Colonic mucosa (tissue), 4 donors: ENCODE measurements around the gene IFIT1. TPM values are rescaled to one million over a fixed set of nuclear protein-coding genes. Genes with fewer than 3 reads are reported as not detected.
"Not testable (repeated sequence)": the region's sequence is repeated elsewhere in the genome, so short reads cannot be mapped to it uniquely, and the experiment has no call there.

ENCODE experiments used
- DNase-seq: peaks from one replicate; pipeline ENCODE4 v3.0.0-alpha.2; 2020
- H3K27ac ChIP-seq: fragments of 200-600 bp; one replicate; pipeline ENCODE4 v1.8.0; 2021
- H3K27me3 ChIP-seq: fragments of 200-600 bp; one replicate; pipeline ENCODE4 v1.8.0; 2021
- H3K36me3 ChIP-seq: fragments of 200-600 bp; one replicate; pipeline ENCODE4 v1.8.0; 2021
- H3K4me1 ChIP-seq: fragments of 200-600 bp; one replicate; pipeline ENCODE4 v1.8.0; 2021; ENCODE audit warnings: mild to moderate bottlenecking
- H3K4me3 ChIP-seq: fragments of 200-600 bp; one replicate; pipeline ENCODE4 v1.8.0; 2021
- H3K9ac ChIP-seq, 2 donors: one replicate each; pipeline ENCODE4 v1.7.0; 2013; ENCODE audit warnings: control low read depth in 2 of 2, low read depth in 2 of 2, low read length in 2 of 2
- H3K9me3 ChIP-seq: fragments of 200-600 bp; one replicate; pipeline ENCODE4 v1.8.0; 2021
- CTCF ChIP-seq: fragments of 200-600 bp; IDR thresholded peaks from one replicate; pipeline ENCODE4 v1.8.0; 2022; ENCODE audit warnings: antibody characterized with exemption, mild to moderate bottlenecking
- intact Hi-C: fragments of 100-400 bp; cut with DNase I; formaldehyde crosslinking; loops from one replicate; pipeline ENCODE4 v1.14.1; 2022
- total RNA-seq, 2 donors: library from RNA; stranded (reverse); fragmentation: NEBNext Ultra II Directional in 1 of 2; extraction: Animal tissue kit (Norgen Biotek cat#: 25700) in 1 of 2; gene quantifications; one replicate each; pipeline ENCODE4 v1.2.1, GENCODE V29; 2021
- donor health status: healthy.
- donor health status: DM: no; HTN: no; CAD: no.
- donor health status: DM: no; HTN: no; CAD: no.

Gene IFIT1
- total RNA-seq, 2 donors from 2014 or later = 1.9 to 5.4 TPM

- intact Hi-C loops = no loop called here
- no peaks in the 10 kb centered on the region for H3K9me3 ChIP-seq
- no peaks in the 10 kb centered on the region for H3K27me3 ChIP-seq
- H3K27ac ChIP-seq = no peak overlapping the region
- peak; percentile 11 for DNase-seq
- no peak overlapping the region for H3K4me3 ChIP-seq
- no peaks in the 10 kb centered on the region for H3K36me3 ChIP-seq
- H3K4me1 ChIP-seq = no peaks in the 10 kb centered on the region
- H3K9ac ChIP-seq = no peak overlapping the region
- TF ChIP-seq CTCF = no peak
Observed at GRCh38 chr10:89395141-89395540, 2.7 kb downstream of the IFIT1 start.

GRCh38 chr10:89398003-89398749 is 5.8 kb downstream of the IFIT1 start:
- no peaks in the 10 kb centered on the region for H3K36me3 ChIP-seq
- TF ChIP-seq CTCF = no peak
- no peak for DNase-seq

GRCh38 chr10:89399956-89400355 is 7.5 kb downstream of the IFIT1 start:
- Histone ChIP-seq H3K27me3 (no peaks in the 10 kb centered on the region), H3K9ac (no peak overlapping the region), H3K4me3 (no peak overlapping the region), H3K4me1 (no peaks in the 10 kb centered on the region), H3K36me3 (no peaks in the 10 kb centered on the region), H3K27ac (no peak overlapping the region), H3K9me3 (no peaks in the 10 kb centered on the region)
- intact Hi-C loops = no loop called here
- DNase-seq = no peak
- no peak for TF ChIP-seq CTCF

More at GRCh38 chr10:89398003-89398749, 5.8 kb downstream of the IFIT1 start:
- H3K27me3 ChIP-seq = no peaks in the 10 kb centered on the region
- H3K4me1 ChIP-seq = no peaks in the 10 kb centered on the region
- intact Hi-C loops = no loop called here
- no peaks in the 10 kb centered on the region for H3K9me3 ChIP-seq
- no peak overlapping the region for H3K9ac ChIP-seq
- H3K27ac ChIP-seq = no peak overlapping the region
- no peak overlapping the region for H3K4me3 ChIP-seq

GRCh38 chr10:89403043-89403442 is 10.6 kb downstream of the IFIT1 start:
- H3K9me3 ChIP-seq = no peaks in the 10 kb centered on the region
- H3K27me3 ChIP-seq = no peaks in the 10 kb centered on the region
- no peak for TF ChIP-seq CTCF
- intact Hi-C loops = no loop called here
- H3K27ac ChIP-seq = no peak overlapping the region
- H3K4me3 ChIP-seq = no peak overlapping the region
- no peak overlapping the region for H3K9ac ChIP-seq
- no peak for DNase-seq
- H3K36me3 ChIP-seq = no peaks in the 10 kb centered on the region
- H3K4me1 ChIP-seq = no peaks in the 10 kb centered on the region

GRCh38 chr10:89404104-89405047 is 12.0 kb downstream of the IFIT1 start:
- no peak overlapping the region for H3K27ac ChIP-seq
- TF ChIP-seq CTCF = no peak
- no peaks in the 10 kb centered on the region for H3K9me3 ChIP-seq
- no peaks in the 10 kb centered on the region for H3K27me3 ChIP-seq
- no peaks in the 10 kb centered on the region for H3K36me3 ChIP-seq
- no peak overlapping the region for H3K9ac ChIP-seq
- H3K4me1 ChIP-seq = no peaks in the 10 kb centered on the region
- no peak for DNase-seq
- no peak overlapping the region for H3K4me3 ChIP-seq
- intact Hi-C loops = no loop called here

GRCh38 chr10:89406178-89406577 is 13.8 kb downstream of the IFIT1 start:
- H3K27me3 ChIP-seq, H3K4me1 ChIP-seq, H3K9ac ChIP-seq, H3K4me3 ChIP-seq, H3K9me3 ChIP-seq, H3K36me3 ChIP-seq, intact Hi-C loops, DNase-seq, H3K27ac ChIP-seq: not testable (repeated sequence)

GRCh38 chr10:89407792-89408191 is 15.4 kb downstream of the IFIT1 start:
- H3K4me1 ChIP-seq, H3K9ac ChIP-seq, H3K4me3 ChIP-seq, H3K27me3 ChIP-seq, H3K27ac ChIP-seq, DNase-seq, H3K36me3 ChIP-seq, H3K9me3 ChIP-seq, intact Hi-C loops: not testable (repeated sequence)

- H3K4me3 ChIP-seq, DNase-seq, H3K4me1 ChIP-seq, H3K27ac ChIP-seq, H3K9me3 ChIP-seq, H3K9ac ChIP-seq, intact Hi-C loops, H3K27me3 ChIP-seq, H3K36me3 ChIP-seq: not testable (repeated sequence)
Observed at GRCh38 chr10:89409282-89409681, 16.9 kb downstream of the IFIT1 start.
